H1 (cell line): ENCODE data around the gene MLEC. TPM values are rescaled to one million over a fixed set of nuclear protein-coding genes. Genes with fewer than 3 reads are reported as not detected.

Experiments used
- CTCF ChIA-PET: fragments of 300-600 bp; sonication (Branson Sonifier 250); formaldehyde crosslinking; loops from one replicate; lab custom pipeline; 2021; ENCODE audit not compliant: partially characterized antibody; lab: Charles Lee
- POLR2A ChIA-PET: fragments of 300-600 bp; sonication (Branson Sonifier 250); formaldehyde crosslinking; loops from one replicate; lab custom pipeline; 2021; ENCODE audit warnings: inconsistent platforms; ENCODE audit not compliant: partially characterized antibody; lab: Charles Lee
- DNase-seq, 2 experiments: peaks; one replicate each; pipeline versions ENCODE4 v3.0.0 to v3.0.0-alpha.2; 2010 to 2022; ENCODE audit warnings: low spot score in 2 of 2, low read depth in 1 of 2, mixed read lengths in 1 of 2
- FAIRE-seq: peaks from 2 replicates; lab custom pipeline; 2011; peaks lifted over from hg19 to GRCh38; lab: Jason Lieb, UNC
- H2AFZ ChIP-seq: 2 replicates; pipeline ENCODE4 v1.8.1; 2012; ENCODE audit warnings: low read length, inconsistent platforms
- H2AK5ac ChIP-seq: 2 replicates; pipeline ENCODE4 v1.6.1; 2013; ENCODE audit warnings: low read depth, low read length
- H2BK120ac ChIP-seq: replicated peaks from 2 replicates; pipeline ENCODE3; 2013; ENCODE audit warnings: low read depth, low read length, inconsistent platforms
- H2BK12ac ChIP-seq: 2 replicates; pipeline ENCODE4 v1.6.1; 2013; ENCODE audit warnings: low read depth, low read length
- H2BK15ac ChIP-seq: 2 replicates; pipeline ENCODE4 v1.6.1; 2013; ENCODE audit warnings: low read length
- H2BK20ac ChIP-seq: 2 replicates; pipeline ENCODE4 v1.6.1; 2013; ENCODE audit warnings: low read length
- H2BK5ac ChIP-seq: 2 replicates; pipeline ENCODE4 v1.6.1; 2013; ENCODE audit warnings: low read depth, low read length
- H3K14ac ChIP-seq: 2 replicates; pipeline ENCODE4 v1.6.1; 2013; ENCODE audit warnings: inconsistent platforms; ENCODE audit not compliant: insufficient read length
- H3K18ac ChIP-seq: 2 replicates; pipeline ENCODE4 v1.6.1; 2013; ENCODE audit warnings: low read length; ENCODE audit errors: extremely low read depth
- H3K23ac ChIP-seq: 2 replicates; pipeline ENCODE4 v1.6.1; 2013; ENCODE audit warnings: inconsistent platforms; ENCODE audit not compliant: insufficient read length
- H3K23me2 ChIP-seq: 2 replicates; pipeline ENCODE4 v1.6.1; 2013; ENCODE audit warnings: low read depth, low read length
- H3K27ac ChIP-seq: 2 replicates; pipeline ENCODE4 v1.6.1; 2011; ENCODE audit warnings: low read depth, low read length, inconsistent platforms
- H3K27me3 ChIP-seq, 4 experiments: replicated peaks in 1 of 4; 1 replicate in 1 of 4; 2 replicates in 3 of 4; pipeline versions ENCODE4 v1.6.1 to v1.8.1; 2011 to 2013; ENCODE audit warnings: low read length in 3 of 4, mild to moderate bottlenecking in 3 of 4, inconsistent platforms in 2 of 4, mixed read lengths in 2 of 4, moderate library complexity in 1 of 4; ENCODE audit not compliant: control insufficient read depth in 3 of 4, insufficient read depth in 3 of 4; ENCODE audit errors: extremely low read depth in 1 of 4
- H3K36me3 ChIP-seq, 4 experiments: 2 replicates each; pipeline versions ENCODE4 v1.6.1 to v1.8.1; 2011 to 2013; ENCODE audit warnings: mild to moderate bottlenecking in 4 of 4, low read length in 3 of 4, moderate library complexity in 2 of 4, control low read depth in 1 of 4, inconsistent platforms in 1 of 4; ENCODE audit not compliant: insufficient read depth in 4 of 4, control insufficient read depth in 2 of 4
- H3K4ac ChIP-seq: replicated peaks from 2 replicates; pipeline ENCODE3; 2013; ENCODE audit warnings: low read length, low read depth, mixed read lengths, inconsistent platforms; ENCODE audit not compliant: insufficient read length
- H3K4me1 ChIP-seq, 4 experiments: replicated peaks in 1 of 4; 1 replicate in 1 of 4; 2 replicates in 3 of 4; pipeline versions ENCODE4 v1.6.1 to v1.8.1; 2011 to 2013; ENCODE audit warnings: low read length in 3 of 4, inconsistent platforms in 2 of 4, mixed read lengths in 1 of 4; ENCODE audit not compliant: insufficient read depth in 4 of 4, control insufficient read depth in 3 of 4
- H3K4me2 ChIP-seq, 2 experiments: 2 replicates each; pipeline versions ENCODE4 v1.6.1 to v1.8.1; 2011 to 2013; ENCODE audit warnings: low read depth in 2 of 2, low read length in 2 of 2, control low read depth in 1 of 2, inconsistent platforms in 1 of 2, mild to moderate bottlenecking in 1 of 2; ENCODE audit not compliant: insufficient read depth in 1 of 2
- H3K4me3 ChIP-seq, 4 experiments: fragments of 200-600, 300-600 bp in 1 of 4; sonication (generic), shearing (Covaris generic), sonication (Bioruptor Twin) in 1 of 4; 2 replicates each; pipeline versions ENCODE4 v1.5.1 to v1.8.1; 2011 to 2016; ENCODE audit warnings: low read length in 4 of 4, low read depth in 3 of 4, control low read depth in 2 of 4, inconsistent platforms in 2 of 4, mild to moderate bottlenecking in 2 of 4, mixed read lengths in 1 of 4, moderate library complexity in 1 of 4; ENCODE audit not compliant: insufficient read depth in 2 of 4; ENCODE audit errors: extremely low read depth in 1 of 4
- H3K56ac ChIP-seq: replicated peaks from 2 replicates; pipeline ENCODE3; 2013; ENCODE audit warnings: low read depth, mild to moderate bottlenecking, mixed read lengths, low read length, inconsistent platforms; ENCODE audit not compliant: insufficient read length
- H3K79me1 ChIP-seq: 2 replicates; pipeline ENCODE4 v1.6.1; 2013; ENCODE audit warnings: low read depth, low read length, control low read depth
- H3K79me2 ChIP-seq, 2 experiments: 2 replicates each; pipeline versions ENCODE4 v1.6.1 to v1.8.1; 2012 to 2013; ENCODE audit warnings: low read length in 2 of 2, mild to moderate bottlenecking in 2 of 2, inconsistent platforms in 1 of 2; ENCODE audit not compliant: insufficient read depth in 2 of 2, control insufficient read depth in 1 of 2
- H3K9ac ChIP-seq, 4 experiments: replicated peaks in 1 of 4; 1 replicate in 1 of 4; 2 replicates in 3 of 4; pipeline versions ENCODE4 v1.6.1 to v1.8.1; 2011 to 2013; ENCODE audit warnings: low read depth in 3 of 4, low read length in 3 of 4, control low read depth in 2 of 4, mild to moderate bottlenecking in 2 of 4, moderate library complexity in 2 of 4, inconsistent platforms in 1 of 4; ENCODE audit errors: extremely low read depth in 1 of 4
- H3K9me3 ChIP-seq, 2 experiments: 2 replicates each; pipeline versions ENCODE4 v1.6.1 to v1.8.1; 2012 to 2013; ENCODE audit warnings: mild to moderate bottlenecking in 2 of 2, moderate library complexity in 2 of 2, control low read depth in 1 of 2, inconsistent platforms in 1 of 2, low read depth in 1 of 2, low read length in 1 of 2, mixed read lengths in 1 of 2; ENCODE audit not compliant: insufficient read depth in 2 of 2
- H4K20me1 ChIP-seq, 2 experiments: replicated peaks in 1 of 2; 2 replicates each; pipeline versions ENCODE3 to v1.8.1; 2011 to 2013; ENCODE audit warnings: inconsistent platforms in 2 of 2, low read length in 2 of 2, mild to moderate bottlenecking in 1 of 2; ENCODE audit not compliant: insufficient read depth in 2 of 2, control insufficient read depth in 1 of 2
- H4K5ac ChIP-seq: 2 replicates; pipeline ENCODE4 v1.6.1; 2013; ENCODE audit warnings: low read length, low read depth, mixed read lengths, inconsistent platforms; ENCODE audit not compliant: insufficient read length
- H4K8ac ChIP-seq: 2 replicates; pipeline ENCODE4 v1.8.0; 2013; ENCODE audit warnings: mild to moderate bottlenecking, moderate library complexity, low read length, inconsistent platforms; ENCODE audit not compliant: insufficient read depth; ENCODE audit errors: extremely low read depth
- H4K91ac ChIP-seq: replicated peaks from 2 replicates; pipeline ENCODE3; 2013; ENCODE audit warnings: low read length, mixed read lengths, inconsistent platforms; ENCODE audit not compliant: insufficient read length
- CHD2 ChIP-seq: IDR thresholded peaks from 2 replicates; pipeline ENCODE4 v1.6.1; 2012; ENCODE audit warnings: low read length, improper control_type of control experiment
- EGR1 ChIP-seq: IDR thresholded peaks from 2 replicates; pipeline ENCODE4 v1.6.1; 2011; ENCODE audit warnings: low read depth, low read length, borderline replicate concordance
- KDM4A ChIP-seq: IDR thresholded peaks from one replicate; pipeline ENCODE4 v1.7.1; 2012; ENCODE audit warnings: low read depth, mild to moderate bottlenecking, moderate library complexity, low read length, inconsistent platforms; ENCODE audit not compliant: severe bottlenecking
- RXRA ChIP-seq: IDR thresholded peaks from 2 replicates; pipeline ENCODE4 v1.6.1; 2011; ENCODE audit warnings: low read depth, mild to moderate bottlenecking, low read length, moderate library complexity; ENCODE audit not compliant: insufficient read depth
- SP4 ChIP-seq: IDR thresholded peaks from 2 replicates; pipeline ENCODE4 v1.6.1; 2012; ENCODE audit warnings: low read length, inconsistent platforms
- TBP ChIP-seq: IDR thresholded peaks from 2 replicates; pipeline ENCODE4 v1.6.1; 2011; ENCODE audit warnings: low read depth, low read length, improper control_type of control experiment
- YY1 ChIP-seq: IDR thresholded peaks from 2 replicates; pipeline ENCODE4 v1.6.1; 2011; ENCODE audit warnings: low read depth, mild to moderate bottlenecking, low read length
- WGBS, 2 experiments: shearing (Covaris generic) in 1 of 2; methylation state at CpG; one replicate each; pipeline versions ENCODE4 v1.1.6 to v1.1.7; 2013 to 2015; ENCODE audit warnings: low lambda C conversion rate in 2 of 2, mixed read lengths in 2 of 2, inconsistent platforms in 1 of 2, low coverage in 1 of 2, missing lambda C conversion rate in 1 of 2; ENCODE audit not compliant: insufficient replicate concordance in 2 of 2, insufficient coverage in 1 of 2, insufficient read length in 1 of 2; ENCODE audit errors: extremely low coverage in 1 of 2, missing lambda C conversion rate in 1 of 2; 5-methylcytosine and 5-hydroxymethylcytosine counted together
- polyA plus RNA-seq, 7 experiments: library from polyadenylated mRNA; depleted of rRNA in 3 of 7; stranded (reverse) in 5 of 7; unstranded in 2 of 7; fragments of >200 nt in 5 of 7; fragments of 200-250 nt in 2 of 7; gene quantifications; 1 replicate in 5 of 7; 2 replicates in 1 of 7; 4 replicates in 1 of 7; pipeline versions ENCODE4 v1.2.1 to v1.2.3, GENCODE V29; 2011 to 2013; ENCODE audit warnings: missing spikeins in 2 of 7, mixed read lengths in 2 of 7
- total RNA-seq: library from RNA; stranded (reverse); fragmentation: NEBNext Ultra II Directional; extraction: Animal tissue kit (Norgen Biotek cat#: 25700); gene quantifications from 2 replicates; pipeline ENCODE4 v1.2.1, GENCODE V29; 2021

Gene MLEC
- total and polyA plus RNA-seq, 2 of the 8 experiments (the other 6 are each of a cell fraction or from before 2014, with no cell fraction given): 37.1 to 260 TPM

- Histone ChIP-seq H2AFZ (no peak overlapping the region), H2BK5ac (no peak overlapping the region), H3K23ac (no peak overlapping the region), H2BK20ac (no peak overlapping the region), H3K23me2 (no peaks in the 10 kb centered on the region), H2BK15ac (no peak overlapping the region), H3K18ac (no peak overlapping the region), H3K9ac (no peak overlapping the region), H2BK120ac (no peak overlapping the region), H3K4me3 (no peak overlapping the region), H3K56ac (no peak overlapping the region), H3K36me3 (peaks cover 28 to 90% (median 65%) of the 10 kb centered on the region in 4 experiments), H4K20me1 (peaks cover 1 to 5% of the 10 kb centered on the region in 2 experiments), H4K5ac (no peak overlapping the region), H3K4ac (no peak overlapping the region), H3K4me1 (peaks cover 0 to 7% (median 4%) of the 10 kb centered on the region in 4 experiments; a peak in 5 of 7 replicates), H2BK12ac (no peak overlapping the region), H3K27me3 (no peaks in the 10 kb centered on the region), H4K91ac (no peak overlapping the region), H3K27ac (no peak overlapping the region), H3K79me1 (peaks cover 5% of the 10 kb centered on the region; the same call in 1 of the 2 replicates), H4K8ac (no peak overlapping the region), H3K14ac (no peak overlapping the region), H2AK5ac (no peak overlapping the region), H3K4me2 (no peak overlapping the region), H3K79me2 (peaks cover 0 to 21% of the 10 kb centered on the region in 2 experiments; a peak in 2 of 4 replicates), H3K9me3 (no peaks in the 10 kb centered on the region)
- DNase-seq (no peak), FAIRE-seq (no peak)
- ChIA-PET CTCF (interaction anchor here (0.6 to 1.9 kb wide), 10 partner anchors 10 to 121 kb away, joined by 3 to 11 read pairs (median 4); no protein-coding TSS in a partner anchor), POLR2A (interaction anchor here (1.0 to 6.6 kb wide), 6 partner anchors 9 to 117 kb away, joined by 3 to 42 read pairs (median 3); partner anchors contain the start of genes POP5 and UNC119B)
- no peak for TF ChIP-seq TBP
- TF ChIP-seq RXRA: no peak
- no peak for TF ChIP-seq EGR1
- TF ChIP-seq SP4: no peak
- TF ChIP-seq YY1: no peak
- no peak for TF ChIP-seq CHD2
- no peak for TF ChIP-seq KDM4A
- 92% methylated on average over 3 of the region's 3 CpGs; no CpG with 5 or more reads in 1 of the 2 experiments for WGBS, 2 experiments
Measured at GRCh38 chr12:120698665-120699064, 11.7 kb downstream of the MLEC start.
